ENCODE results near the gene MTMR11. TPM values are rescaled to one million over a fixed set of nuclear protein-coding genes. Genes with fewer than 3 reads are reported as not detected.

MTMR11 gene
- total and polyA plus RNA-seq, 2 donors (not counting 1 experiment from before 2014, with no cell fraction given) = 14.0 to 17.5 TPM

DNA sequence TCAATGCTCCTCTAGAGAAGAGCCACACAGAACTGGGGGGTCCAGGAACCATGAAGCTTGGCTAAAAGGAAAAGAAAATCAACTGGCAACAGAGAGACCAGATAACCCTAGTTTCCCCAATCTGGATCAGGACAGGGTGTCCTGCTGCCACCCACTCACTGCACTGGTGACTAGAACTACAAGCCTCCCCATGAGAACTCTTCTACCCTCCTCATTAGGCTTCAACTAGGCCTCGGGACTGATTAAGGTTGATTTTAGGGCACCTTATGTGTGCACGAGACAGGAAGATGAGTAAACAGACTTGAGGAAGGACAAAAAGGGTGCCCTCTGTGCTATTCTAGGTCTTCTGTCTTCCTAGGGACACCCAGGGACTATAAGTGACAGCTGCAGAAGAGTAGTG is 6.8 kb downstream of the MTMR11 start:
- H3K27ac ChIP-seq (ENCODE audit: insufficient read depth, low read length) = no peak overlapping the region
- TF ChIP-seq CTCF (conservative IDR thresholded peaks at IDR 0.05 in 1 of 2, IDR thresholded peaks at IDR 0.05 in 1 of 2; ENCODE audit: low read depth in 1 of 2, low read length in 2 of 2) (no peak), EZH2 (IDR thresholded peaks at IDR 0.05; ENCODE audit: low read length, missing control alignments) (no peak)
- H3K36me3 ChIP-seq (ENCODE audit: control insufficient read depth, insufficient read depth, low read length) = peaks cover 12% of the 10 kb centered on the region

GRCh38 chr1:149928401-149928724 is 8.3 kb downstream of the MTMR11 start:
- Histone ChIP-seq H3K9ac (ENCODE audit: insufficient read depth, low read length) (peak overlapping the region; percentile 83), H3K27me3 (ENCODE audit: control insufficient read depth, insufficient read depth, low read length) (no peaks in the 10 kb centered on the region), H2AFZ (ENCODE audit: low read length) (no peak overlapping the region), H3K36me3 (ENCODE audit: control insufficient read depth, insufficient read depth, low read length) (peaks cover 22% of the 10 kb centered on the region), H3K79me2 (ENCODE audit: control insufficient read depth, insufficient read depth, low read length) (peaks cover 28% of the 10 kb centered on the region), H3K4me3 (replicated peaks in 1 of 4; ENCODE audit: control extremely low read depth in 1 of 4, insufficient read depth in 1 of 4, low read depth in 3 of 4, low read length in 4 of 4) (peak overlapping the region; percentile 40 to 85 (median 78)), H3K4me1 (ENCODE audit: control insufficient read depth, extremely low read depth, insufficient read depth, low read length) (peaks cover 10% of the 10 kb centered on the region), H3K27ac (ENCODE audit: insufficient read depth, low read length) (peak overlapping the region; percentile 93), H3K9me3 (ENCODE audit: control insufficient read depth, insufficient read depth, low read depth, low read length) (no peaks in the 10 kb centered on the region), H3K4me2 (ENCODE audit: extremely low read depth, insufficient read depth, low read length) (peak overlapping the region; percentile 94), H4K20me1 (ENCODE audit: control insufficient read depth, extremely low read depth, insufficient read depth, low read length) (no peaks in the 10 kb centered on the region)
- TF ChIP-seq EZH2 (IDR thresholded peaks at IDR 0.05; ENCODE audit: low read length, missing control alignments) (no peak), CTCF (conservative IDR thresholded peaks at IDR 0.05 in 1 of 2, IDR thresholded peaks at IDR 0.05 in 1 of 2; ENCODE audit: low read depth in 1 of 2, low read length in 2 of 2) (no peak)
- DNase-seq (ENCODE audit: low read depth in 2 of 2) = no peak

More for the DNA sequence above, 6.8 kb downstream of the MTMR11 start:
- Histone ChIP-seq H3K9ac (ENCODE audit: insufficient read depth, low read length) (no peak overlapping the region), H3K4me2 (ENCODE audit: extremely low read depth, insufficient read depth, low read length) (no peak overlapping the region), H3K4me1 (ENCODE audit: control insufficient read depth, extremely low read depth, insufficient read depth, low read length) (peaks cover 10% of the 10 kb centered on the region), H4K20me1 (ENCODE audit: control insufficient read depth, extremely low read depth, insufficient read depth, low read length) (no peaks in the 10 kb centered on the region), H3K9me3 (ENCODE audit: control insufficient read depth, insufficient read depth, low read depth, low read length) (no peaks in the 10 kb centered on the region), H2AFZ (ENCODE audit: low read length) (no peak overlapping the region), H3K79me2 (ENCODE audit: control insufficient read depth, insufficient read depth, low read length) (peaks cover 26% of the 10 kb centered on the region), H3K27me3 (ENCODE audit: control insufficient read depth, insufficient read depth, low read length) (no peaks in the 10 kb centered on the region), H3K4me3 (replicated peaks in 1 of 4; ENCODE audit: control extremely low read depth in 1 of 4, insufficient read depth in 1 of 4, low read depth in 3 of 4, low read length in 4 of 4) (no peak overlapping the region)
- no peak for DNase-seq (ENCODE audit: low read depth in 2 of 2)

GRCh38 chr1:149927563-149928400 is 8.9 kb downstream of the MTMR11 start, which contains the start of gene SF3B4:
Gene SF3B4, minus strand, starts transcription at chr1:149927803. Its CDS starts 44 bp downstream, at chr1:149927759.
- no peaks in the 10 kb centered on the region for H3K9me3 ChIP-seq (ENCODE audit: control insufficient read depth, insufficient read depth, low read depth, low read length)
- no peaks in the 10 kb centered on the region for H3K27me3 ChIP-seq (ENCODE audit: control insufficient read depth, insufficient read depth, low read length)
- H3K9ac ChIP-seq (ENCODE audit: insufficient read depth, low read length) = peak within 1 kb of the TSS; percentile 83
- H3K4me1 ChIP-seq (ENCODE audit: control insufficient read depth, extremely low read depth, insufficient read depth, low read length) = peaks cover 10% of the 10 kb centered on the region
- peak; percentile 91 to 93 for DNase-seq (ENCODE audit: low read depth in 2 of 2)
- H3K27ac ChIP-seq (ENCODE audit: insufficient read depth, low read length) = peak within 1 kb of the TSS; percentile 93
- H3K4me3 ChIP-seq (replicated peaks in 1 of 4; ENCODE audit: control extremely low read depth in 1 of 4, insufficient read depth in 1 of 4, low read depth in 3 of 4, low read length in 4 of 4) = peak within 1 kb of the TSS; percentile 40 to 85 (median 78)
- peak within 1 kb of the TSS; percentile 94 for H3K4me2 ChIP-seq (ENCODE audit: extremely low read depth, insufficient read depth, low read length)
- peak within 1 kb of the TSS; percentile 69 for H2AFZ ChIP-seq (ENCODE audit: low read length)
- H3K79me2 ChIP-seq (ENCODE audit: control insufficient read depth, insufficient read depth, low read length) = peaks cover 28% of the 10 kb centered on the region
- TF ChIP-seq EZH2 (IDR thresholded peaks at IDR 0.05; ENCODE audit: low read length, missing control alignments) = no peak
- no peak for TF ChIP-seq CTCF (conservative IDR thresholded peaks at IDR 0.05 in 1 of 2, IDR thresholded peaks at IDR 0.05 in 1 of 2; ENCODE audit: low read depth in 1 of 2, low read length in 2 of 2)
- peaks cover 22% of the 10 kb centered on the region for H3K36me3 ChIP-seq (ENCODE audit: control insufficient read depth, insufficient read depth, low read length)
- H4K20me1 ChIP-seq (ENCODE audit: control insufficient read depth, extremely low read depth, insufficient read depth, low read length) = no peaks in the 10 kb centered on the region
